Superior temporal gyrus (tissue), 1 donor: Measurements from ENCODE around the gene SLC2A13.

Experiments used
- DNase-seq: peaks from one replicate; pipeline ENCODE4 v3.0.0-alpha.2; 2016; ENCODE audit errors: extremely low spot score

The SLC2A13 gene

DNA sequence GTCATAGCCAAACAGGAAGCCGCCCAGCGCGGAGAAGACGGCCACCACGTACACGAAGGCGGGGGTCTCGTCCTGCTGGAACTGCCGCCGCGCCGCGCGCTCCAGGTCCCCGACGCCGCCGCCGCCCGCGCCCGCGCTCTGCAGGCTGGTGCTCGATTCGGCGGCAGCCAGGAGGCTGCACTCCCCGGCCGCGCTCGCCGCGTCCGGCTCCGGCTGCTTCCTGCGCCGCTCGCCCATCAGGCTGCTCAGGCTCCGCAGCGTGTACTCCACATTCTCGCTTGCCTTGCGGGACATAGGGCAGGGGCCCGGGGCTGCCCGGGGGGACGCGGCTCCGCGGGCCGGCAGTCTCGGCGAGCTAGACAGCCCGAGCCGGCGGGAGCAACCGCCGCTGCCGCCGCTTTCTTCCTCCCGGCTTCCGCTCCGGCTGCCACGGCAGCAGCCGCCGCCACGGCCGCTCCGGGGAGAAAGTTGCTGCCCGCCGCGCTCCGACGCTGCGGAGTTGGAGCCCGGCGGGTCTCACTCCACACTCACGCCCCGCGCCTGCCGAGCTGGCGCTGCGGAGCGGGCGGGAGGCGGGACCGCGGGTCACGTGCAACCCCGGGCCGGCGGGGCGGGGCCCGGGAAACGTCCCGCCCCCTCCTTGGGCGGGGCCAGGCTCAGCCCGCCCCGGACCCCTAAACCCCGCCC is at the start of gene SLC2A13:
Gene SLC2A13 (minus strand): TSS at position 567 of the 687 bp plus-strand sequence. CDS start 273 bp downstream, at position 294.
- no peak for DNase-seq

DNA sequence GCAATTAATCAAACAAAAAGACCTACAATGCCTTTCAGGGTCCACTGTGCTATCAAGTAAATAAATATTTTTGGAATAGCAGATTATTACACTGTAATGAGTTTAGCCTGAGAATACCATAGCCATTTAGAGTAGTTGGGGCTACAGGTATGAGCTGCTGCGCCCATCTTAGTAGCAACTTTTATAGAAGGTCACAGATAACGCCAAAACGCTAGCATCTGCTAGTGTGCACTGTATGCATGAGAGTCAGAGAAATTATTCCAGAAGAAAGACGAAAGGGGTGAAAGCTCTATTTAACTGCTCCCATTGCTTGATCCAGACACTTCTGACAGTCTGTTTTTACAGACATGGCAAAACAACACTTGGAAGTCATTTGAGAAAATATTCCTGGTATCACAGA is 48.5 kb upstream of the SLC2A13 start:
- no peak for DNase-seq

DNA sequence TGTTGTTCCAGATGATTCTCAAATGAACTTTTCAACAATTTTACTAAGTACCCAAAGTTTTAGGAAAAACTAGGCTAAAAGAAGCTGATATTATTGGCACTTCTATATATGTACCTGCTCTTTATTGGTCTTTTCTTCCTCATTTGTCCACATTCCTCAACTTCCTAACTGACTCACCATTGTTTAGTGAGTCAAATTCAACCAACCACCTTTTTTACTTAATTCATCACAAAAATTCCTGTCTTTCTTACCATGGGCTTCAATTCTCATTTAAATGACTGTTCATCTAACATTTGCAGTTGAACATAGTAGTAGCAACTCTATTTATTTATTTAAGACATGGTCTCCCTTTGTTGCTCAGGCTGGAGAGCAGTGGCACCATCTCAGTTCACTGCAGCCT is 47.6 kb upstream of the SLC2A13 start:
- DNase-seq: no peak

DNA sequence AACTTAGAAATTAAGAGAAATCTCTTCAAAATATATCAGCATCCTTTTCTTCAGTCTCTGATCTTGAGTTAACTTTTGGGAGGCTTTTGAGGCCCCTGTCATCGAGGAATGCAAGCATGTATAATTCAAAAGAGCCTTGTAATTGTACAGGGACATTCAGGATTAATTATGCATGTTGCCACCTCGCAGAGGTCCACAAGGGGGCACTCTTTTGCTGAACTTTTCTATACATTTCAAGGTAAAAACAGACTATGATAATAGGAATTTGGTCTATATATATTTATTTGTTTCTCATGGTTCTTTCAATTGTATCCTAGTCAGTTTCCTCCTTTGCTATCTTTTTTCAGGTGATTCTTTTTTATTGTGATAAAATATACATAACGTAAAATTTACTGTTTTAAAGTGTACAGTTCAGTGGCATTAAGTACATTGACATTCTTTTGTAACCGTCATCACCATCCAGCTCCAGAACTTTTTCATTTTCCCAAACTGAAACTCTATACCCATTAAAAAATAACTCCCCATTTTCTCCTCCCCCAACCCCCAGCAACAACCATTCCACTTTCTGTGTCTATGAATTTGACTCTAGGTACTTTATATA is 47.0 kb upstream of the SLC2A13 start:
- peak; percentile 77 for DNase-seq

DNA sequence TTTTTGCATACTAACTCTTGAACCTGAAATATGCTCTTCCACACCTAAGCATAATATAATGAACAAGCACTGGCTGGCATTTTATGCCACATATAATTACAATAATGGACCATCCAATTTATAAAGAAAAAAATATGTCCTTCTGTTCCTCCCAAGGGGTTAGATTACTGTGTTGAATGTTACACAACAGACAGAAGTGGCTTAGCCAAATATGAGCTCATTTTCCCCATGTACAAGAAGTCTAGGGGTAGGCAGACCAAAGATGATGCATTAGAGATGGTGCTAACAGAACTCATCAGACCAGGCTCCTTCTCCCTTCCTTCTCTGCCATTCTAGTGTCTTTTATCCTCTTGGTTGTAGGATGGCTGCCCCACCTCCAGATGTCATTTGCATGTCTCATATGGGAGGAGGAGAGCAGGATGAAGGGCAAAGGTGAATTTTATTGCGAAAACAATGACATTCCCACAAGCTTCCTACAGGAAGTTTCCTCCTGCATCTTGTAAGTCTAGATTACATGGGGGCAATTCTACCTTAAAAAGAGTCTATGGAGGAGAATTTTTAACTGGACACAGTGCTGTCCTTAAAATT is 43.9 kb upstream of the SLC2A13 start:
- DNase-seq: no peak

DNA sequence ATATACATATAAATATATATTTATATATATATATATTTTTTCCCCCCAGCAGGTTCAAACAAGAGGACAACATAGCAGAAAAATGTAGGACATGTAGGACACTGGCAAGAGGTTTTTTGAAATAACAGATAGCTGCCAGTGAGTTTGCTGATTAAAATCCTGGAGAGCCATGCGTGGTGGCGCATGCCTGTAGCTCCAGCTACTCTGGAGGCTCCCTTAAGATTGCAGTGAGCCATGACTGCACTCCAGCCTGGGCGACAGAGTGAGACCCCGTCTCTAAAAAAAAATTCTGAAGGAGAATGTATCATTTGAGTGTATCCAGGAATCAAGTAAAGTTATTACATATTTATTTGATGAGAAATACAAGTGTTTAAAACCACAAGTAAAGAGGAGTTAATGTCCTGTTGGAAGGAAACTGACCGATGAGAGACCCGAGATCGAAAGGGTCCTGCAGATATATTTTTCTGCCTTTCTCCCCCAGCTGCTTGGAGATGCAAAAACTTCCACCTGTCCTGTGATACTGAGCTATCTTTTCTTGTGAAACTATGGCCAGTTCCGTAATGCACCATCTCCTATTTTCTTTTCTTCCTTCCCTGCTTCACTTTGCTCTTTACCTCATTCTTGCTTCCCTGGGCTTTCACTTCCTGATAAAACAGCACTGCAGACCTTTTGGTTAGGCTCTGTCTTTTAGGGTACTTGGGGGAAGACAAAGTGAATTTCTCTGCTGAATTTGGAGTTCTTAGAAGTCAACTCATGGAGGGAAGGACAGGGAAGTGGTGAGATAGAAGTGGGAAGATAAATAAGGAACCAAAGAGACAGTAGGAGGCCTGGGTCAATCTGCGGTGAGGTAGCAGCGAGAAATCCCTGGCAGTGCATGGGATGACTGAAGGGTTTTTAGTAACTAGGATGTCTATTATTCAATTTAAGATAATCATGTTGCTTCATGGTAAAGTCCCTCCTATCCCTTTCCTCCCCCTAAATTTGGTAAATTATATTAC is 41.2 kb upstream of the SLC2A13 start:
- DNase-seq: no peak

DNA sequence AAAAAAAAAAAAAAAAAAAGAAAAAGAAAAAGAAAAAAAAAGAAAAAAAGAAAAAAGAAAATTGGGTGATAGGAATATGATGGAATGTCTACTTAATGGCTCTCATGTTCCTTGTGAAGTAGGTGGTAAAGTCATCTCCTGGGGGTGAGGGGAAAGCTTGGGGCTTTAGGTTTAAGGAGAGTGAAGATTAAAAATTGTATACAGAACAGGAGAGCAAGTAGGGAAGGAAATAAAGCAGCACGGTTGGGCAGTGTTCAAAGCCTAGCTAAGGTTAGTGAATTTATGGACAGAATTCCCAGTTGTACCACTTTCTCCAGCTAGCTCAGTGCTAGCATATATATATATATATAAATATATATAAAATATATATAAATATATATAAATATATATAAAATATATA is 40.0 kb upstream of the SLC2A13 start:
- no peak for DNase-seq

DNA sequence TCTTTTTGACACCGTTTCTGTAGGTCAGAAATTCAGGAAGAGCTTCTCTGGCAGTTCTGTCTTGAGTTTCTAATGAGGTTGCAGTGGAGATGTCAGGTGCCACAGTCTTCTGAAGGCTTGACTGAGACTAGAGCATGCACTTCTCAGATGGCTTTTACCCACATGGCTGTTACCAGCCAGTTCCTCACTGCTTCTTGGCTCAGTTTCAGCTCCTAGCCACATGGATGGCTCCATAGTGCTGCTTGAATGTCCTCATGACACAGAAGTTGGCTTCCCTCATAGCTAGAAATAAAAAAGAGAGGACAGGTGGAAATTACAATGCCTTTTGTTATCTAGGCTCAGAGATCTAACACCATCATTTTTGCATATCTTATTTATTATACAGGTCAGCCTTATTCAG is 38.1 kb upstream of the SLC2A13 start:
- DNase-seq: no peak

DNA sequence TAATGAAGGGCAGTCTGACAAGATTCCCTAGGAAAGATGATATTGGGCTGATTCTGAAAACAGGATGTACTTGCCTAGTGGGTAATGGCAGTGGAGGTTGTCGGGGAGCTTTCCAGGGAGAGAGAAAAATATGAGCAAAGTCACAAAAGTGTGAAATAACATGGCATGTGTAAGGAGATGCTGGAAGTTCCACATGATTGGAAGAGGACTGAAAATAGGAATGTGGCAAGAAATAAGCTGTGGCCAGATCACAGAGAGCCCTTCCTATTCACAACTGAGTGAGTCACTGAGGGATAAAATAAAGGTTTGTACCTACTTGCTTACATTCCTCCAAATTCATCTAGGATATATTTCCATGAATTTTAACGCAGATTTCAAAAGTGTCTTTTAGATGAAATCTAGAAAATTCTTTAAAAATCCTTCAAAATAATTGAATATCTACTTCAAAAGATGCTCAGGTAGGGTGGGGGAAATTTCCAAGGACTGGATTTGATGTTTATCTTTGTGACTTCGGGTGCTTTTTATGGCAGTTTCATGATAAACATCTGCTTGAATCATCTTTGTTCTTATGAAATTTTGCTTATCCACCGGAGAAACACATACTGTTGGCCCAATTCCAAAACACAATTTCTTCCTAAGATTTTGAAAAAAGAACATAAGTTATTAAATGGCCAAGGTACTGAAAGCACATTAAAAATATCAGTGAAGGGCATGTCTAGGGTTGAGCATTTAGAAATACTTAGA is 36.3 kb upstream of the SLC2A13 start:
- DNase-seq: no peak

DNA sequence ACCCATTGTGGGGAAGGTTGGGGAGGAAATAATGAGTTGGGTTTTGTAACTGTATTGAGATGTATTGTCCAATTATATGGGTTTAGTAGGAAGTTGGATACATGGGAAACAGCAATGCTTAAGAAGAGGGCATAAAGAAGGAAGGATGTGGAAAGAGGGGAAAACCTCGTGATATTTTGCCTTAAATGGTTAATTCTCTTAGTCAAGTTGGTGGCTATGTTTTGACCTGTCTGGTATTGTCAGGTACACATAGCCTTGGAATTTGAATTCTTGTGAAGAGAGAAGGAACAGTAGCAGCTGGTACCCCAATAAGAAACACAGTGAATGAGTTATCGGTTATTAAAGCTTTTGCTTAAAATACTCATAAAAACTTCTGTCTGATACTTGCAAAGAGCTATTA is 32.6 kb upstream of the SLC2A13 start:
- DNase-seq: no peak

DNA sequence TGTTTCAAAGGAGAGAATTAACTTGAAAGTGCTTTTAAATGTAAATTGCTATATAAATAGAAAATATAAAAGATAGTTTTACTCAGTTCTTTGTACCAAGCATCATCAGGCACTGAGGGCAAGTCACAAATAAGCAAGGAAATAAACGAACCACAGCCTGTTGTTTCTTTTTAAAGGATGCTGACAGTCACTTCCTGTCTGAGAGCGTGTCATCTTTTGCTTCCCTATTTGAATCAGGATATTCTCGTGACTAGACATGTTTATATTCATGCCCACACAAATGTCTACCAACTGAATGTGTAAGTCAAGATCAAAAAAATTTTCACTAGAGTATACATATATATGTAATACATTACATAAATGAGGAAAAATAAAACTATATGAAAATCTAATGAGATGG is 31.4 kb upstream of the SLC2A13 start:
- DNase-seq: no peak

DNA sequence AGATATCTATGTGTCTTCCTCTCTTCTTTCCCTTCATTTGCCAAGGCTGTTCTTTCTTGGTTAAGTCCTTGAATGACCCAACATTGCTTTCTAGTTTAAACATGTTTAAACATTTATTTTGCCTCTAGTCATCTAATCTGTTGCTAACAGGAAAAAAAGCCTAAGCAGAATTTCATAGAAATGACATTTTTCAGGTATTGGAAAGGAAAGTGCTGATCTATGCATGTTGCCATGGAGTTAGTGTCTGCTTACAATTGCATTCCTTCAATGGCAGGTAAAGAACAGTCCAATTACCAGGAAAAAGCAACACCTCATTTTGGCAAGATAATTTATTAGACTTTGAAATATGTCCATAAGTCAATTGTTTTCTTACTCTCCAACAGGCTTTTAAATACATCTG is 21.5 kb upstream of the SLC2A13 start:
- DNase-seq: no peak

DNA sequence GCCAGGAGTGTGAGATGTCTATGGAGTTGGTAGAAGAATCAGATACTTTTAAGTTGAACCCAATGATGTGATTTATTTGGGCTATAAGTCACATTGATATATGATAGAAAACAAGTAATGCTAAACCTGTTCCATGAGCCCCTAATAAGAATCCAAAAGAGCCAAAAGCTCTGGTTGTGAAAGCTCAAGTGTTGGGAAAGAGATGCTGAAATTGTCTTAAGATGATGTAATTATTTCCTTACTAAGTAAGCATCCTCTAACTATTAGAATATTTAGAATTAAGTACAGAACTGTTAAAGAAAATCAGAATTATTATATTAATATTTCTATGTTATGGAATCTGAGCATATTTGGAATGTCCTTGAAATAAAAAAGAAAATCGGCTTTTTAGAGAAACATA is 17.6 kb upstream of the SLC2A13 start:
- no peak for DNase-seq

DNA sequence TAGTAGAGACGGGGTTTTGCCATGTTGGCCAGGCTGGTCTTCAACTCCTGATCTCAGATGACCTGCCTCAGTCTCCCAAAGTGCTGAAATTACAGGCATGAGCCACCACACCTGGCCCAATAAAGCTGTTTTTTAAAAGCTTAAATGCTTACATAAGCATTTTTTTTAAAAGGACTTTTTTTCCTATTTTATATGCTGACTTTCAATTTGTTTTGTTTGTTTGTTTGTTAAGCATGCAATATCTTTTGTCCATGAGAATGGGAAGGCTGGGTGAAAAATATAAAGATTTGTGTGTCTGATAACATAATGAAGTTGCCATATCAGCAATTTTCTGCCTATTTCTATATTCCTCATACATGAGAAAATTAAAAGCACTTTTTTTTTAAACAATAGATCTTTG is 17.0 kb upstream of the SLC2A13 start:
- no peak for DNase-seq

DNA sequence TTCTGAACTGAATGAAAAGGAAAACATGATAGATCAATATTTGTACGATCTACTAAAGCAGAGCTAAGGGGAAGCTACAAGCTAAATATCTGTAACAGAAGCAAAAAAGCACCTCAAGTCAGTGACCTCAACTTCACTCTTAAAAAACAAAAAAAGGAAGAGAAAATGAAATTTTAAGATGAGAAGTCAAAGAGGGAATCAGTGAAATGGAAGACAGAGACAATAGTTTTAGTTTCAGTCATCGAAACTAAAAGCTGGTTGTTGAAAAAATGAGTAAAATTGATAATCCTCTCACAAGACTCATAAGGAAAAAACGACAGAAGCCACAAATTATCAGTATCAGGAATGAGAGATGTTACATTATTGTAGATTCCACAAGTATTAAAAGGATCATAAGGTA is 11.9 kb upstream of the SLC2A13 start:
- DNase-seq: no peak

DNA sequence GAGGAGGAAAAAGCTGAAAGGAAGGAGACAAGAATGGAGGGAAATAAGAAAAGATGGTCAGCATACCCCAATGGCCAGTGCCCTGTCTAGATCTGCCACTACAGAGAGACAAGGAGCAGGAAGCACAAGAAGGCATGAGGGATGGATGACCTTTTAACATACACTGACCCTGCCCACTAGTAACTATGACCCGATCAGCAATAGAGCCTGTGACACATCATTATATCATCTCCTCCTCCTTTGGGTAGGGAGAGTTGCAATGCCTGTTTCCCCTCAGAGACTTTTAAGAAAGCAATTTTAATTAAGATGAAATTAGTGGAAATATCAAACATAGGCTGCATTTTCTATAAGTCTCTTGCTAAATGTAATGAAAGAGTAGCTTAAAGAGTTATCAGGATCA is 4.7 kb upstream of the SLC2A13 start:
- DNase-seq: no peak

DNA sequence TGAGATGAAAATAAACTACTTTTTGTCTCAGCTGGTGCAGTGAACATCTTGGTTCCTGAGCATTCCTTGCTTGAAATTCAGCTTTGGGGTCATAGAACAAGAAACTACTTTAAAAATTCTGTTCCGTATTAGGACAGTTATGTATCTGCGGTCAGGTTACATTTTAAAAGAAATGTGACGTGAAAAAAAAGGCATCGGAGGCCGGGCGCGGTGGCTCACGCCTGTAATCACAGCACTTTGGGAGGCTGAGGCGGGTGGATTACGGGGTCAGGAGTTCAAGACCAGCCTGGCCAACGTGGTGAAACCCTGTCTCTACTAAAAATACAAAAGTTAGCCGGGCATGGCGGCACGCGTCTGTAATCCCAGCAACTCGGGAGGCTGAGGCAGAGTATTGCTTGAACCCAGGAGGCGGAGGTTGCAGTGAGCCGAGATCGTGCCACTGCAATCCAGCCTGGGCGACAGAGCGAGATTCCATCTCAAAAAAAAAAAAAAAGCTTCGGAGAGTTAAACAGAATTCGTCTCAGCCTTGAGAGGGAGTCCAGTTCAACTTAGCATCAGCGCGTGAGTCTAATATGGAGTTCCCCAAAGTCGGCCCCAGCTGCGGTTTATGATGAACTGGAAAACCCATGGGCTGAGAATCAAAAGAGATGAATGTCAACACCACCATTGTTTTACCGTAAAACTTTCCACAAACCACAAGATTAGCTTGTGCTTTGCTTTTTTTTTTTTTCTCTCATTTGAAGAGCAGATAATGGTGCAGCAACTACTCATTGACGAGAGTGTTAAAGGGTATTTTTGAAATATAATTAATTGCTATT is 2.1 kb upstream of the SLC2A13 start:
- DNase-seq: no peak

DNA sequence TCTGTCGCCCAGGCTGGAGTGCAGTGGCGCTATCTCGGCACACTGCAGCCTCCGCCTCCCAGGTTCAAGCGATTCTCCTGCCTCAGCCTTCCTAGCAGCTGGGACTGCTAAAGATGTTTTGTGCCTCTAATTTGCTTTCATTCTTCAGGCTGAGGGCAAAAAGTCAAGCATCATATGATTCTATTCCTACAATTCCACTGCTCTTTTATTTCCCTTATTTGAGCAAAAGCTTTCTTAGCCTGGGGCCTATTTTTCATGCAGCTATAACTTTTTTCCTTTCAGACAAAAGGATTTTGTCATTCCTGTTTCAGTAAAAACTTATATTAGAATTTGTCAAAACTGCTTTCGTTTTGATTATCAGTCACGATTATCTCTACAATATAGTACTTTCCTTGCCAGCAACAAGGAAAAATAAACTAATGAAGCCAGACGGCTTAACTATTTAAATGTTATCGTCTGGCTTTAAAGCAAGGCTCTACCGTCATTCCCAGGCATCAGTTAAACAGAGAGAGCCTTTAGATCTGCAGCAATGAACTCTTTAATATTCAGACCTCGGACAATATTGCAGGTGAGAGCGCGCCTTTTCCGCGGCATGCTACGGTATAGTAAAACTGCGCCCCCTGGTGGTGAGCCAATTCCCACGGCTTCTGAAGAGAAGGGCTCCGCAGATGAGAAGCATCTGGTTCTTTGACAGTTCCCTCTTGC is 1.4 kb upstream of the SLC2A13 start:
- DNase-seq: peak; percentile 95

DNA sequence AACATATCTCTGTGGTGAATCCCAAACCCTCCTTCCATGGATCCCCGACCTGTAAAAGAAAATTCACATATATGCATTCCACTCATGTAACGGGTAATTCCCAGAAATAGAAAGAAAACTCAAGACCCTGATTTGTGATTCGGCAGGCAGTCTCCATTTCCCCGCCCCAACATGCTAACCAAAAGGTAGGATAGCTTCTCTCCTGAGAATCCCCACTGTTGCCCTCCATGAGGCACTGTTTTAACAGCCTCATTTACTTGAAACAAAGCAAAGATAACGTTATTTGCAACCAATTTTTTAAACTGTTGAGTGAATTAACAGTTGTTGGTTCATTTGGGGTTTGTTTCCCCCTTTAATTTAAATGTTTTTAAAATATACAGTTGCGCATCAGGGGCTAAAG is 774 bp upstream of the SLC2A13 start:
- no peak for DNase-seq

DNA sequence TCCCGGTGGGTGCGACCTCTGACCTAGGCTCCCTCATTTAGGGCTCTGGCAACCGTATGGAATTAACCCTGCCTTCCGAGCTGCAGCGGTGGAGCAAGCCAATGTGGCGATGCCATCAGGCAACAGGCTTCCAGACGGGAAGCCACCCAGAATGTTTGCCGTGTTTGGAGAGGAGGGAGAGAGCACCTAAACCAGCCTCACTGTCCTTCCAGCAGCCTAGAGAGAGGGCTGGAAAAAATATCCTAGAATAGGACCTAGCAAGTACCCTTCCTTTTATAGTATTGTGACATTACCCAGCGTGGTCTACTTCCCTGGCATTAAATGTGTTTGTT is 287 bp upstream of the SLC2A13 start:
- peak; percentile 78 for DNase-seq

DNA sequence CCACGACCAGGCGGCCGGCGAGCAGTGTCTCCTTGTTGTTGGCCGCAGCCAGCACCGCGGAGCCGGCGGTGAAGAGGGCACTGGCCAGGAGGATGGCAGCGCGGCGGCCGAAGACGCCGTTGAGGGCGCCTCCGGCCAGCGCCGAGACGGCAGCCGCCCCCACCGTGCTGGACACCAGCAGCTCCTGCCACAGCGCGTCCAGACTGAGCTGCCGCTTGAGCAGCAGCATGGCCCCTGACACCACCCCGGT is 691 bp downstream of the SLC2A13 start:
- DNase-seq: no peak
